Gastroesophageal sphincter (tissue), 4 donors: ENCODE results near the gene AK5. TPM values are rescaled to one million over a fixed set of nuclear protein-coding genes. Genes with fewer than 3 reads are reported as not detected.
"Not testable (repeated sequence)": the region's sequence is repeated elsewhere in the genome, so short reads cannot be mapped to it uniquely, and the experiment has no call there.

Source experiments
- ATAC-seq: fragments of 150-250 bp; one replicate; pipeline ENCODE4 v1.9.1; 2016; ENCODE audit warnings: mild to moderate bottlenecking, moderate library complexity
- H3K27ac ChIP-seq, 4 donors: fragments of 200-600 bp; sonication (generic) in 3 of 4; 1 replicate in 3 of 4; 2 replicates in 1 of 4; pipeline ENCODE4 v1.5.1; 2016 to 2019
- H3K27me3 ChIP-seq: fragments of 200-600 bp; sonication (generic); one replicate; pipeline ENCODE4 v1.5.1; 2019
- H3K36me3 ChIP-seq, 2 donors: fragments of 200-600 bp; sonication (generic); one replicate each; pipeline ENCODE4 v1.5.1; 2019; ENCODE audit warnings: control low read depth in 1 of 2
- H3K4me1 ChIP-seq, 3 donors: fragments of 200-600 bp; sonication (generic); 1 replicate in 2 of 3; 2 replicates in 1 of 3; pipeline ENCODE4 v1.5.1; 2016 to 2019; ENCODE audit warnings: control low read depth in 2 of 3
- H3K4me3 ChIP-seq, 2 donors: fragments of 200-600 bp; sonication (generic); one replicate each; pipeline ENCODE4 v1.5.1; 2019; ENCODE audit warnings: mild to moderate bottlenecking in 1 of 2, moderate library complexity in 1 of 2
- H3K9me3 ChIP-seq, 3 donors: fragments of 200-600 bp; sonication (generic); one replicate each; pipeline ENCODE4 v1.5.1; 2017 to 2019; ENCODE audit warnings: control low read depth in 2 of 3
- CTCF ChIP-seq, 4 experiments: fragments of 200-600 bp in 2 of 4; fragments of 450-650 bp in 2 of 4; sonication (generic) in 1 of 4; IDR thresholded peaks; one replicate each; pipeline ENCODE4 v1.5.1; 2017 to 2019; ENCODE audit warnings: antibody characterized with exemption in 4 of 4, mild to moderate bottlenecking in 2 of 4, moderate library complexity in 2 of 4
- EP300 ChIP-seq: sonication (generic); formaldehyde crosslinking; IDR thresholded peaks from one replicate; pipeline ENCODE4 v1.6.1; 2017; ENCODE audit warnings: antibody characterized with exemption, mild to moderate bottlenecking
- POLR2A ChIP-seq, 2 donors: fragments of 450-650 bp; IDR thresholded peaks; one replicate each; pipeline ENCODE4 v1.6.1; 2017; ENCODE audit warnings: antibody characterized with exemption in 2 of 2, mild to moderate bottlenecking in 2 of 2, moderate library complexity in 1 of 2
- POLR2AphosphoS5 ChIP-seq: sonication (generic); formaldehyde crosslinking; IDR thresholded peaks from one replicate; pipeline ENCODE4 v1.6.1; 2017; ENCODE audit warnings: antibody characterized with exemption
- WGBS, 2 donors: methylation state at CpG; one replicate each; pipeline ENCODE4 v1.1.5; 2018; ENCODE audit warnings: low coverage in 1 of 2; 5-methylcytosine and 5-hydroxymethylcytosine counted together
- total RNA-seq, 4 donors: library from RNA; depleted of rRNA; stranded (reverse); fragments of >200 nt; gene quantifications; one replicate each; pipeline ENCODE4 v1.1.0, GENCODE V29; 2016

Gene AK5
- total RNA-seq, 4 donors from 2014 or later, result 0.67 to 5.3 (median 2.7) TPM

GRCh38 chr1:77406661-77407060 lies 124.8 kb downstream of the AK5 start:
- Histone ChIP-seq H3K4me3 (no peak overlapping the region), H3K9me3 (no peaks in the 10 kb centered on the region), H3K4me1 (peaks cover 0 to 8% (median 0%) of the 10 kb centered on the region in 3 donors), H3K36me3 (no peaks in the 10 kb centered on the region), H3K27ac (no peak overlapping the region), H3K27me3 (no peaks in the 10 kb centered on the region)
- TF ChIP-seq EP300 (no peak), POLR2AphosphoS5 (no peak), CTCF (IDR thresholded peaks at IDR 0.05) (no peak), POLR2A (IDR thresholded peaks at IDR 0.05) (no peak)
- no peak for ATAC-seq

GRCh38 chr1:77407738-77408375 lies 126.0 kb downstream of the AK5 start:
- H3K36me3 ChIP-seq, result no peaks in the 10 kb centered on the region
- no peaks in the 10 kb centered on the region for H3K9me3 ChIP-seq
- H3K4me3 ChIP-seq, result no peak overlapping the region
- no peak overlapping the region for H3K27ac ChIP-seq
- H3K27me3 ChIP-seq, result no peaks in the 10 kb centered on the region
- peaks cover 0 to 8% (median 0%) of the 10 kb centered on the region in 3 donors for H3K4me1 ChIP-seq
- no peak for ATAC-seq
- no peak for TF ChIP-seq EP300
- no peak for TF ChIP-seq POLR2A (IDR thresholded peaks at IDR 0.05)
- TF ChIP-seq CTCF (IDR thresholded peaks at IDR 0.05), result no peak
- no peak for TF ChIP-seq POLR2AphosphoS5

- ATAC-seq, H3K9me3 ChIP-seq, H3K4me1 ChIP-seq, H3K27me3 ChIP-seq, H3K27ac ChIP-seq, H3K36me3 ChIP-seq, H3K4me3 ChIP-seq: not testable (repeated sequence)
- WGBS, 2 donors, result 89 to 97% methylated on average over 4 of the region's 4 CpGs
Measured at GRCh38 chr1:77408933-77409332, 127.1 kb downstream of the AK5 start.

- 84 to 90% methylated on average over 4 to 7 of the region's 9 CpGs for WGBS, 2 donors
Measured at GRCh38 chr1:77412069-77412819, 130.4 kb downstream of the AK5 start.

GRCh38 chr1:77412820-77413530 lies 131.2 kb downstream of the AK5 start:
- WGBS, 2 donors, result 59 to 60% methylated on average over 8 of the region's 8 CpGs
- no peak overlapping the region for H3K4me3 ChIP-seq
- H3K4me1 ChIP-seq, result no peaks in the 10 kb centered on the region
- H3K27ac ChIP-seq, result no peak overlapping the region
- no peaks in the 10 kb centered on the region for H3K9me3 ChIP-seq
- H3K27me3 ChIP-seq, result no peaks in the 10 kb centered on the region
- no peak for ATAC-seq
- no peaks in the 10 kb centered on the region for H3K36me3 ChIP-seq
- TF ChIP-seq EP300 (no peak), POLR2A (IDR thresholded peaks at IDR 0.05) (no peak), CTCF (IDR thresholded peaks at IDR 0.05) (no peak)

More at GRCh38 chr1:77412069-77412819, 130.4 kb downstream of the AK5 start:
- no peak overlapping the region for H3K27ac ChIP-seq
- no peak overlapping the region for H3K4me3 ChIP-seq
- H3K36me3 ChIP-seq, result no peaks in the 10 kb centered on the region
- no peak for ATAC-seq
- no peaks in the 10 kb centered on the region for H3K4me1 ChIP-seq
- no peaks in the 10 kb centered on the region for H3K9me3 ChIP-seq
- H3K27me3 ChIP-seq, result no peaks in the 10 kb centered on the region
- TF ChIP-seq POLR2A (IDR thresholded peaks at IDR 0.05) (no peak), CTCF (IDR thresholded peaks at IDR 0.05) (no peak), POLR2AphosphoS5 (no peak), EP300 (no peak)
